SK-MEL-5 (cell line): Measurements from ENCODE around the gene NR1D1. TPM values are rescaled to one million over a fixed set of nuclear protein-coding genes. Genes with fewer than 3 reads are reported as not detected.

ENCODE experiments used
- DNase-seq: peaks from one replicate; pipeline ENCODE4 v3.0.0-alpha.2; 2016; ENCODE audit warnings: low read depth, low spot score
- in situ Hi-C: cut with HindIII; loops from 2 replicates; pipeline ENCODE4 v1.10.0; 2016; ENCODE audit warnings: low sequenced_read_pairs, high pct_unique_total_duplicates, low pct_unique_long_range_greater_than_20kb
- total RNA-seq: library from RNA; depleted of rRNA; stranded (reverse); fragments of >200 nt; shearing (Covaris generic); gene quantifications from 2 replicates; pipeline ENCODE4 v1.2.3, GENCODE V29; 2014

Gene NR1D1
- total RNA-seq, 1 experiment from 2014 or later, result 2.1 TPM

DNA sequence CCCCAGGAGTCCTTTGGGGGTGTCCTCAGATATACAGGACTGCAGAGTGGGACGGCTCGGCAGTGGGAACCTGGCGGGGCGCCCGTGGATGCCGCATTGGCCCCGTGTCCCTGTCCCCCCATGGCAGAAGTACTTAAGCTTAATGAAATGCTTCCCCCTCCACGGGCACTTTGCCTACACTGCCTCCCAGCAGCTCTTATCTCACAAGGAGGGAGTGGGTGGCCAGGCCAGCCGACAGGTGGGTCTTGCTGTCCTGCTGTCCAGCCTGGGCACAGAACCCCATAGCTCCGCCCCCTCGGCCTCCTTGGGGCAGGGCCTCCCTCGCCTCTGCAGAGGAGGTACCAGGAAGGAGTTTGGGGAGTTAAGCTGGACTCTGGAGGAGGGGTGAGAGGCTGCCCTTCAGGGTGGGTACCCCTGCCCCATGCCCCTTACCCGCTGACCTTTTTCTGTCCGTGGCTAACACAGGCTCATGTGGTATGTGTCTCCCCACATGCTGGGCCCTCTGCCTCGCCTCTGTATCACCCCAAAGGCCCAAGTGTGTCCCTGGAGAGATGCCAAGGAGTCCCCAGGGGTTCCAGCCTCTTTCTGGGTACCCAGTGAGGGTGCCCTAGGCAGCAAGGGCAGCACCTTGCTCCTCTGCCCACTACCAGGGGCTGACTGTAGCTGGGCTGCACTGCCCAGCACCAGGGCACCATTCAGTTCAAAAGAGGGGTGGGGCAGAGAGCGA is 28.9 kb downstream of the NR1D1 start:
- no peak for DNase-seq
- in situ Hi-C loops, result loop anchor here (25.0 kb wide), 1 partner anchor 341 kb away; the partner anchor contains the start of gene TOP2A

DNA sequence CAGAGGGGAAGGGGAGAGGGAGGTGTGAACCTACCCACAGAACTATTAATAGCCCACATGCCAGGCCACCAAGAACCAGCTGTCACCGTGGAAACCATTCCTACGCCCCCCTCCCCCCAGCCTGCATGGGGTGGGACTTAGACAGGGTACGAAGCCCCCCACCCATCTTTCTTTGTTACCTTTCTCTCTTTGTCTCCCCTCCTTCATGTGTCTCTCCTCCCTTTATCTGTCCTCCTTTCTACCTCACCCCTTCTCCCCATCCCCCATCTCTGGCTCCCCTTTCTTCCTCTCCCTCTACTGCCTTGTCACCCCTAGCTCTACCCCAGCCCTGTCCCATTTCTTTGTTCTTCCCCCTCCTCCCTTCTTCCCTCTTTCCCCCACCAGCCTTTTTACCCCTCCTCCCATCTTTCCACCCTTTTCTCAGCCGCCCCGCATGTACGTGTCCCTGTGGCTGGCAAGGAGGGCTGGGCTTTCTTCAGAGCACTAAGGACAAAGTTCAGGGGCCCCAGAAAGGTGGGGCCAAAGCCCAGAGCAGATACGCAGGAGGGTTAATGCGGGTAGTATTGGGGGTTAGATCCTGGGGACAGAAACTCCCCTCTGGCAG is 29.6 kb downstream of the NR1D1 start:
- in situ Hi-C loops, result loop anchor here (25.0 kb wide), 1 partner anchor 341 kb away; the partner anchor contains the start of gene TOP2A
- no peak for DNase-seq

DNA sequence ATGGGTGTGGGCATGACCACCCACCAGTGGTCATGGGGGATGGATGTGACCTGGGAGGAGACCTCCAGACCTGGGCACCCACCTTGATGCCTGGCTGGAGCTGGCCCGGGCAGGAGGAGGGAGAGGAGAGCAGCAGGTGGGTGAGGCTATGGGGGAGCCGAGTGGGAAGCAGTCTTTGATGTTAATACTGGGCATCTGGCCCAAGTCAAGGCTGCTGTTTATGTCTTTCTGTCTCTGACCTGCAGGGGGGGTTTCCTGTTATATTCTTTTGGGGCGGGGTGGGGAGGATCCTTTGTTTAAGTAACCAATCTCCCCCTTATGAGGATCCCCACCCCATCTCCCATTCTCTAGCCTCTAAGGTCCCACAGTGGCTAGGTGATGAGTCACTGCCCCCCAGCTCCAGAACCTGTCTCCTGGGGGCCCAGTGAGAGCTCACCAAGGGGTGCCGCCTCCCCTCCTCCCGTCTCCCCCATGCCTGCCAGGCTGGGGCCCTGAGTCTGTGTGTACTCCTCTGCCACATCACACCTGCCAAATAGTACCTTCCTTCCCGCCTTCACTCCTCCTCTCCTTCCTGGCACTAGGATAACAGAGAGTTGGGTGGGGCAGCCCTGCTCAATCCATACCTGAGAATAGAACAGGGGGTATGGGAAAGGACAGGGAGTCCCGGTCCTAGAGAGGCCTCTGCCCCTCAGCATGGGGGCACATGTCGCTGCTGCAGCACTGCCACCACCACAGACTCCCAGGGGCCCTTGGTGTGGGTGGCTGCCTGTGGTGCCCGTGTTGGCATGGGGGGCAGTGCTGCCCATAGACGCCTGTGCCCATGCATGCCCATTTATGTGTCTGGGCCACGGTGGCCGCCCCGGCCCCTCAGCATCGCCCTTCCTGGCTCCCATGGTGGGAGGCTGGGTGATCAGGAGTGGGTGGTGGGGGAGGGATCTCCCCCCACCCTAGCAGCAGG is 30.4 kb downstream of the NR1D1 start:
- in situ Hi-C loops, result loop anchor here (25.0 kb wide), 1 partner anchor 342 kb away; the partner anchor contains the start of gene TOP2A
- peak; percentile 37 for DNase-seq

DNA sequence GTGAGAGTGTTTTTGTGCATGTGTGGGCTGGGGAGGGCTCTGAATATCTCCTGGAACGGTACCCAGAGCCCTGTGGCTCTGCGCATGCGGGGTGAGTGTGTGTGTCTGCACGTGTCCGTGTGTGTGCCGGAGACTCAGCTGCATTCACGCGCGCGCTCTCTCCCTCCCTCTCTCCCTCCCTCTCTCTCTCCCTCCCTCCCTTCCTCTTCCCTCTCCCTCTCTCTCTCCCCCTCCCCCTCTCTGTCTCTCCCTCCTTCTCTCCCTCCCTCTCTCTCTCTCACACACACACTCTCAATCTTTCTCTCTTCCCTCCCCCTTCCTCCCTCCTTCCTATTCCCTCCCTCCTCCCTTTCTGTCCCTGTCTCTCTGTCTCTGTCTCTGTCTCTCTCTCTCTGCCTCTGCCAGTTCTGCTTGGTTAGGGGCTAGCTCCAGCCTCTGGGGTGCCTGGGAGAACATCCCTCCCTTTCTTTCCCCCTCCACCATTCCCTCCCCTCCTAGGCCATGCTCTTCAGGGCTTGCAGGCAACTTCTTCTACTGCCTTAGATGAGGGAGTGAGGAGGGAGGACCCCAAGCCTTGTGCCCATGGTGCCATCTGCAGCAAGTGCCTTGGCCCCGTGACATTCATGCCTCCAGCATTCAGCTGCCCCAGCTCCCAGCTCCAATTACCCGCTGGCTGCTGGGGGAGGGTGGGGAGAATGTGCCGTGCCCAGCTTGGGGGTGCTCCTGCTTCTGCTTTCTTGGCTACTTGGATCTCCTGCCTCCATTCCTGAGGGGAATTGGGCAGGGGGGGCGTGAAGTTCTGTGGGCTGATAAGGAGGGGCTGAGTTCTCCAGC is 31.3 kb downstream of the NR1D1 start:
- DNase-seq, result peak; percentile 76
- in situ Hi-C loops, result loop anchor here (25.0 kb wide), 1 partner anchor 343 kb away; the partner anchor contains the start of gene TOP2A

DNA sequence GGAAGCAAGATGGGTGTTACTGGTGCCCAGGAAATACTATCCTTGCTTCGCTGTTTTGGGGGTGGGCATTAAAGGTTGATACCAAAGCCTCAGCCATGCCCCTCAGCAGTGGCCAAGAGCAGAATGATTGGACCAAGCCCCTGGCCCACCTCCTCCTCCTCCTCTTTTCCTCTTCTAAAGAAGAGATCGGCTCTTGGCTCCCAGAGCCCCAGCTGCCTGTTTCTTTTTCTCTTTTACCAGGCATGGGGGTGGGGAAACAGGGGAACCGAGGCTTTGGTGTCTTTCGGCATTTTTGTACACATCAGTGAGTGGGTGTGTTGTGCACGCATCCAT is 31.8 kb downstream of the NR1D1 start:
- no peak for DNase-seq
- in situ Hi-C loops, result loop anchor here (25.0 kb wide), 1 partner anchor 344 kb away; the partner anchor contains the start of gene TOP2A

DNA sequence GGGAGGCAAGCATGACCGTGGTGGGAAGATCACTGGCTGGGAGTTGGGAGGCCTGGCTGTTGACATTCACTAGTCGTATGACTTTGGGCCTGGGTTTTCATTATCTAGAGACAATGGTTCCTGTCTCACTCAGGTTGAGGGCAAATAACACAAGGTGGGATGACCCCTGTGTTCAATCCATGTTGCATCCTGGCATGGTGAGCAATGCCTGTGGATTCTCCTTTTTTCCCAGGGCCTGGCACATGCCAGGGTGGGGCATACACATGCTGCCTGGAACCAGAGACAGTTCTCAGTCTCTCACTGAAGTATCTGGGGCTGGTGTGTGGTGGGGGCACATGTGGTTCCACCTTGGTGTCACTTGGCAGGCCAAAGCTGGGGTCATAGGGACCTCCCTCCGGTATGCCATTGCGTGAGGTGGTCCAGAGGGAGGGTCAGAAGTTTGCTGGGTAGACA is 32.2 kb downstream of the NR1D1 start:
- in situ Hi-C loops, result loop anchor here (25.0 kb wide), 1 partner anchor 344 kb away; the partner anchor contains the start of gene TOP2A
- DNase-seq, result no peak

DNA sequence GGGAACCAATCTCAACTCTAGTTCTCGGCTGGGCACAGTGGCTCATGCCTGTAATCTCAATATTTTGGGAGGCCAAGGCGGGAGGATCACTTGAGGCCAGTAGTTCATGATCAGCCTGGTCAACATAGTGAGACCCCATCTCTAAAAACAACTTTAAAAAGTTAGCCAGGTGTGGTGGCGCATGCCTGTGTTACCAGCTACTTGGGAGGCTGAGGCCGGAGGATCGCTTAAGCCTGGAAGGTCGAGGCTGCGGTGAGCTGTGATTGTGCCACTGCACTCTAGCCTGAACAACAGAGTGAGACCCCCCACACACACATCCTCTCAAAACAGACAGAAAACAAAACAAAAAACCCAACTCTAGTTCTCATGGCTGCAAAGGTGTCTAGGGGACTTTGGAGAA is 32.7 kb downstream of the NR1D1 start:
- in situ Hi-C loops, result loop anchor here (25.0 kb wide), 1 partner anchor 345 kb away; the partner anchor contains the start of gene TOP2A

DNA sequence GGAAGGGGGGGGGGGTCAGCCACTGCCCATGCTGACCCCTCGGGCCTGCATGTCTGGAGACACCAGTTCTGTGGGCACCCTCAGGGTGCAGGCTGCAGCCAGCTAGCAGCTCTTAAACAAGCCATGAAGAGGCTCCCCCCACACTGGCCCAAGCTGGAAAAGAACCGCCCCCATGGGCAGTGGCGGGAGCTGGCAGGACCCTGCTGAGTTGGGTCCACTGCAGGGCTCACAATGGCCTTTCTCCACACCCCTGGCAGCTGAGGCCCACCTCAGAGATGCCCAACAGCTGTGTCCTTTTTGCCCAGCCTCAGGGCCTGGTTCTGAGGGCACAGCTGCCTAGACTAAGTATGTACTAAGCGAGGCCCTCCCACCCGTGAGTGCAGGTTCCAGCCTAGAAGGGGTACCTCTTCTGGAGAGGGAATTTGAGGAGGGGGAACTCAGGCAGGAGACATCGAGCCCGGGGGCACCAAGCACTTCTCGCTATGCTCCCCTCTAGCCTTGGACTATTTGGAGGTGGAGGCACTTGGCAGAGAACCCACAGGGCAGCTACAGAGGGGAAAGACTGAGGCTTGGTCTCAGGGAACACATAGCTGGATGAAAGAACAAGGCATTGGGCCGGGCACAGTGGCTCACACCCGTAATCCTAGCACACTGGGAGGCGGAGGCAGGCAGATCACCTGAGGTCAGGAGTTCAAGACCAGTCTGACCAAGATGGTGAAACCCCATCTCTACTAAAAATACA is 34.4 kb downstream of the NR1D1 start:
- DNase-seq, result no peak

More for the DNA sequence above, 32.7 kb downstream of the NR1D1 start:
- no peak for DNase-seq

DNA sequence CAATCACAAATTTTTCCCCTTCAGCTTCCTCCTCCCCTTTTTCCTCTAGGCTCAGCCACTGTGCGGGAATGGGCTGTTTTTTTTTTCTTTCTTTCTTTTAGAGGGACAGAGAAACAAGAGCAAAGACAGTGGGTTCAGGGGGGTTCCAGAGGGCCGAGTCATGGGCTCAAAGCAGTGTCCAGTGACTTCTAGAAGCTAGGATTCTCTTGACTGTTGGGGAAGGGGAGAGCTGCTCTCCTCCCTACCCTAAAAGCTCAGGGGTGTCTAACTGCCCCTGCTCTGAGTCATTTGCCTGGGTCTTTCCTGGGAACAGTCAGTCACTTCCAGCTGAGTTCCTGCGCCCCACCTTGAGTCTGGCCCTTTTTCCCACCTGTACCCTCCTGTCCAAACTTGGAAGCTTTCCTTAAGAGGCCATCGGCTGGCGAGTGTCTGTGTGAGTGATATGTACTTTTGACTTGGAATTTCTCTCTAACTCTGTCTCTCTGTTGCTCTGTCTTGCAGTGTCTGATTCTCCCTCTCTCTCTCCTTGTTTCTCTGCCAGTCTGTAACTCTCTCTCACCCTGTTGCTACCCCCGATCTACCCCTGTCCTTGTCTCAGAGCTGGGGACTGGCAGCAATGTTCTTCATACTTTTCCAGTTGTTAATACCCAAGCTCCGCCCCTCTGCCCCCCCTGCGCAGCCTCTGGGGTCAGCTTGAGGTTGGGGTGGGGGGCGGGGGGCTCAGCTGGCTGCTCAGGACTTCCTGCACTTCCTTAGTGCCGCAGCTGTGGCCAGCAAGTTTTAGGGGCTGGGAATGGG is 35.2 kb downstream of the NR1D1 start:
- in situ Hi-C loops, result loop anchor here (25.0 kb wide), 1 partner anchor 347 kb away; the partner anchor contains the start of gene TOP2A
- no peak for DNase-seq

More for the DNA sequence above, 34.4 kb downstream of the NR1D1 start:
- in situ Hi-C loops, result loop anchor here (25.0 kb wide), 1 partner anchor 346 kb away; the partner anchor contains the start of gene TOP2A

DNA sequence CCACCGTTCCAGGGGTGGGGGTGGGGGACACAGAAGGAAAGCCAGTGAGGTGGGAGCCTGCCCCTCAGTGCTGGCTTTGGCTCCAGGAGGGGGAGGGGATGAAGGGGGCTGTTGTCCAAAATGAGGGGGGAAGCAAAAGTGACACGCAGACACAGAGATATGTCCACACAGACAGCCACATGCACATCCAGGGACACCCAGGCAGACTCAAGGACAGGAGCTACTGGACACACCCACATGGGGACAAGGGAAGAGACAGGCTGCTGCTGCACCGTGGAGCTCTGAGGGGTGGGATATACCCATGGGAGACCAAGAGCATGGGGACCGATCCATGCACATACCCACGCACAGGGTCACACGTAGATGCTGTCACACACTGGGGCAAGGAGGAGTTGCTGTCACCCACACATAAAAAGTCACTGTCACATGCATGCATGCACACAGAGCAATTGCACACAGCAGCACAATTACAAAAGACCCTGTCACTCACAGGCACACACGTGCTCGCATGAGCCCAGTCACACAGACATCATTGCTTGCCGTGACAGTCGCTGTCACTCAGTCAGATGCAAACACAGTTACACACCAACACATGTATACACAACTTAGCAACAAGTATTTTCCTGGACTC is 36.4 kb downstream of the NR1D1 start:
- DNase-seq, result no peak
- in situ Hi-C loops, result loop anchor here (25.0 kb wide), 1 partner anchor 348 kb away; the partner anchor contains the start of gene TOP2A

DNA sequence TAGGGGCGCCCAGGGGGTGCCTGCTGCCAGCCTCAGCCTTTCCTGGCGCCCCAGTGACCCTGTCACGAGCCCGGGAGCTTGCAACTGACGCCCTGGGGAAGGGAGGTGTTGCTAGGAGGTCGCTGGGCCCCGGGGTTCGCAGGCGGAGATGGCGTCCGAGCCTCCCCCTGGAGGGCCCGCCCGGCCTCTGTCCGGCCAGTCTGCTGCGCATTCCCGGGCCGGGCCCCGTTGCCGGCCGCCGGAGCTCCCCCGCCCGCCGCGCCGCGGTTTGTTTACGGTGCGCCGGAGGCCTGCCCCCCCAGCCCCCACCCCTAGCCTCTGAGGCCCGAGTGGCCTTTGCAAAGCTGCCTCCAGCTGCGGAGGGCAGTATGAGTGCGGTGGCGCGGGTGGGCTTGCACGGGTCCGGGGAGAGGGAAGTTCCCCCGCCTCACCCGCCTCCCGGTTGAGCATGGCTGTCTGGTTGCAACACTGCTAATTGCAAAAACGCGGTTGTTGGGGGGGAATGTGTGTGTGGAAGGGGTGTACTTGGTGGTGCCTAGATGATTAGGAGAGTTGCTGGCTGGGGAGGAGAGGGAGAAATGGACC is 37.1 kb downstream of the NR1D1 start:
- DNase-seq, result no peak
- in situ Hi-C loops, result loop anchor here (25.0 kb wide), 1 partner anchor 349 kb away; the partner anchor contains the start of gene TOP2A

DNA sequence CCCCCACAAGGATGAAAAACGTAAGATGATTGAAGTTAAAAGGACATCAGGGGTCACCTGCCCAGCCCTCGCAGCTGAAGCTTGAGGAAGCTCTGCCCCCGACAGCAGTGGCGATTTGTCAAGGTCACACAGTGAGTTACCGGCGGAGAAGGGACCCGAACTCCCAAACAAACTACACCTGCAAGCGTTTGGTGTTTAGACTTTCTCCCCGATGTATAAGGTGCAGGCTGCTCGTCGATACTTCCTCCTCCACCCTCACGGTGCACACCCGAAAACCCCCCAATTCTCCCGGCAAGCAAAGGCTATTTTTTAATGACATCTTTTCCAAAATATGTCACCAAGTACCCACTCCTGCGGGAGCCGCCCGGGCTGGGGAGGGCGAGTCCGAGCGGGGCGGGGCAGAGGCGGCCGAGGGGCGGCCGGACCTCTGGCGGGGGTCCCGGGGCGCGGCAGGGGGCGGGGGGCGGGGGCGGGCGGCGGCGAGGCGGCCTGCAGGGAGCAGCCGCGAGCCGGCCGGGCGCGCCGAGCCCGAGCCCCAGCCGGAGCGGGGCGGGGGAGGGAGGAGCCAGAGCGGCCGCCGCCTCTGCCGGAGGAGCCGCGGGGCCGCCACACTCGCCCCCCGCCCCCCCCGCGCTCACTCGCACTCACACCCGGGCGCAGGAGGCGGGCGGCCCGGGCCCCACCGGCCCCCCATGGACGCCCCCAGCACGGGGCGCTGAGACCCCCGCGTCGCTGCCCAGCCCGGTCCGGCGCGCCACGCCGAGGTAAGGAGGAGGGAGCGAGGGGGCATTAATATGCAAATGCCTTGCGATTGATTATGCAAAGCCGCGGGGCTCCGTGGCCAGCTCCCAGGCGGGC is 37.8 kb downstream of the NR1D1 start, which contains the start of gene THRA:
TSS of gene THRA (plus strand) at position 637 of the 858 bp plus-strand sequence. CDS start 11,524 bp downstream, outside the sequence.
- in situ Hi-C loops, result loop anchor here (25.0 kb wide), 1 partner anchor 350 kb away; the partner anchor contains the start of gene TOP2A

DNA sequence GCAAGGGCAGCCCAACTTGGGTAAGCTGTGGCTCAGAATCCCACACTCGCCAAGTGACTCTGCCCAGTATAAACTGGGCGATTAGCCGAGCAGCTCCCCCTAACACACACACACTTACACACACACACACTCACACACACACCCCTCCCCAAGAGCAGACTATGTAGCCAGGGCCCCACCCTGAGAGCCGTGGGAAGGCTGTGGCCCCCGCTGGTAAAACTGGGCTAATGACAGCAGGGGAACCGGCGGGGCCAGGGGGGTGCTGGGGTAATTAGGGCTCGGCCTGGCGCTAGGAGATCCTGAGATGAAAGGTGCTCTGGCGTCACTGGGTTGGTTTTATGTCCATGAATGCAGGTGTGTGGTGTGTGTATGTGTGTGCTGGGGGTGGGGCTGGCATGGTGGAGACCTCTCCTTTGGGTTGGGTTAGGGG is 38.8 kb downstream of the NR1D1 start:
- in situ Hi-C loops, result loop anchor here (25.0 kb wide), 1 partner anchor 351 kb away; the partner anchor contains the start of gene TOP2A
- no peak for DNase-seq

More for the DNA sequence above, 37.8 kb downstream of the NR1D1 start, which contains the start of gene THRA:
- DNase-seq, result peak; percentile 57
